ENCODE data around the gene PTX4. TPM values are rescaled to one million over a fixed set of nuclear protein-coding genes. Genes with fewer than 3 reads are reported as not detected.

The PTX4 gene
- total RNA-seq, 1 experiment from 2014 or later = not detected

DNA sequence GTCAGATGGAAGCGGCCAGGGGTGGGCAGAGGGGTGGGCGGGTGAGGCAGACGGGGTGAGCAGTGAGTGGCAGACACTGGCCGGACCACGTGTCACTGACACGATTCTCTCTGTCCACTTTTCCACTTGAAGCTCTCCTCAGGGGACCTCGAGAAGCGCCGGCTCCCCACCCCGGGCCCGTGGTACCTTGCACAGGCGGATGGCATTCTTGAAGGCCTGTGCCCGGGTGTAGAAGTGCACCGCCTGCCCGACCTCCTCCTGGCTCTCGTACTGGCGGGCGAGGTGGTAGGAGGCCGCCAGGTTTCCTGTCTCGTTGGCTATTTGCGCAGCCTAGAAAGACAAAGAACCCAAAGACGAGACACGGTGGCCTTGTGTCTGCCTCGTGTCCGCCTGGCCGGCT, 35.6 kb upstream of the PTX4 start:
- Mint-ChIP-seq H3K27ac (no peak overlapping the region), H3K4me1 (no peaks in the 10 kb centered on the region; a peak in 1 of 4 replicates), H3K36me3 (ENCODE audit: insufficient read depth in 1 of 3, low read depth in 3 of 3) (peaks cover 0 to 9% (median 0%) of the 10 kb centered on the region in 3 experiments; a peak in 2 of 7 replicates), H3K9me3 (no peaks in the 10 kb centered on the region; a peak in 1 of 5 replicates), H3K4me3 (no peak overlapping the region), H3K27me3 (ENCODE audit: low read depth) (no peaks in the 10 kb centered on the region)
- DNase-seq = no peak
- H3K56ac ChIP-seq (ENCODE audit: insufficient read length, low read depth, low read length) = no peak overlapping the region
- no peak overlapping the region for H4K8ac ChIP-seq (replicated peaks; ENCODE audit: insufficient read length, low read depth, low read length)
- no peak overlapping the region for H2BK5ac ChIP-seq (ENCODE audit: insufficient read length, low read length)
- no peaks in the 10 kb centered on the region for H3K9me3 ChIP-seq (ENCODE audit: control insufficient read depth, low read depth, low read length)
- H3K27ac ChIP-seq (ENCODE audit: insufficient read length, low read depth, low read length) = no peak overlapping the region
- TF ChIP-seq, protein P1, sequence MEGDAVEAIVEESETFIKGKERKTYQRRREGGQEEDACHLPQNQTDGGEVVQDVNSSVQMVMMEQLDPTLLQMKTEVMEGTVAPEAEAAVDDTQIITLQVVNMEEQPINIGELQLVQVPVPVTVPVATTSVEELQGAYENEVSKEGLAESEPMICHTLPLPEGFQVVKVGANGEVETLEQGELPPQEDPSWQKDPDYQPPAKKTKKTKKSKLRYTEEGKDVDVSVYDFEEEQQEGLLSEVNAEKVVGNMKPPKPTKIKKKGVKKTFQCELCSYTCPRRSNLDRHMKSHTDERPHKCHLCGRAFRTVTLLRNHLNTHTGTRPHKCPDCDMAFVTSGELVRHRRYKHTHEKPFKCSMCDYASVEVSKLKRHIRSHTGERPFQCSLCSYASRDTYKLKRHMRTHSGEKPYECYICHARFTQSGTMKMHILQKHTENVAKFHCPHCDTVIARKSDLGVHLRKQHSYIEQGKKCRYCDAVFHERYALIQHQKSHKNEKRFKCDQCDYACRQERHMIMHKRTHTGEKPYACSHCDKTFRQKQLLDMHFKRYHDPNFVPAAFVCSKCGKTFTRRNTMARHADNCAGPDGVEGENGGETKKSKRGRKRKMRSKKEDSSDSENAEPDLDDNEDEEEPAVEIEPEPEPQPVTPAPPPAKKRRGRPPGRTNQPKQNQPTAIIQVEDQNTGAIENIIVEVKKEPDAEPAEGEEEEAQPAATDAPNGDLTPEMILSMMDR (conservative IDR thresholded peaks at IDR 0.05) = no peak
- no peak overlapping the region for H3K18ac ChIP-seq (ENCODE audit: insufficient read length, low read depth, low read length)
- WGBS (ENCODE audit: extremely low coverage, insufficient read length, low lambda C conversion rate) = no CpG with 5 or more reads among the region's 26 CpGs
- no peak overlapping the region for H2AK5ac ChIP-seq (ENCODE audit: insufficient read length, low read length)
- H3K4me2 ChIP-seq (ENCODE audit: insufficient read depth, insufficient read length, low read length) = no peak overlapping the region
- H3T11ph ChIP-seq (ENCODE audit: low read length) = no peak overlapping the region
- H2AFZ ChIP-seq (ENCODE audit: low read length) = no peak overlapping the region
- H3K14ac ChIP-seq (ENCODE audit: insufficient read depth, low read length) = no peak overlapping the region
- no peaks in the 10 kb centered on the region for H3K27me3 ChIP-seq (ENCODE audit: insufficient read depth, low read length)
- no peak overlapping the region for H2BK120ac ChIP-seq (ENCODE audit: low read depth, low read length, poor library complexity, severe bottlenecking)
- no peak overlapping the region for H3K9ac ChIP-seq (ENCODE audit: extremely low read depth, insufficient read length, low read length)
- no peak overlapping the region for H4K5ac ChIP-seq (ENCODE audit: insufficient read length, low read depth, low read length)
- no peak overlapping the region for H4K91ac ChIP-seq (ENCODE audit: insufficient read length, low read depth, low read length)
- H2BK15ac ChIP-seq (ENCODE audit: low read depth, low read length) = no peak overlapping the region
- H3K4me1 ChIP-seq (ENCODE audit: insufficient read depth, low read length) = no peaks in the 10 kb centered on the region
- H4K20me1 ChIP-seq (ENCODE audit: control insufficient read depth, insufficient read depth, insufficient read length) = no peaks in the 10 kb centered on the region
- no peak overlapping the region for H2BK12ac ChIP-seq (ENCODE audit: insufficient read length, low read depth, low read length)
- H3K23ac ChIP-seq (ENCODE audit: insufficient read length, low read depth, low read length) = no peak overlapping the region
- no peak overlapping the region for H2BK20ac ChIP-seq (ENCODE audit: low read depth, low read length, poor library complexity, severe bottlenecking)
- H3K4ac ChIP-seq (ENCODE audit: low read depth, low read length) = no peak overlapping the region
- no peaks in the 10 kb centered on the region for H3K79me1 ChIP-seq (ENCODE audit: insufficient read depth, low read depth, low read length, poor library complexity, severe bottlenecking)
- no peaks in the 10 kb centered on the region for H3K23me2 ChIP-seq (ENCODE audit: insufficient read length, low read depth, low read length, poor library complexity, severe bottlenecking)
- H3K79me2 ChIP-seq (ENCODE audit: insufficient read depth, low read length) = no peaks in the 10 kb centered on the region

All from H9 (cell line).